ENCODE results near the gene HNRNPCL2. TPM values are rescaled to one million over a fixed set of nuclear protein-coding genes. Genes with fewer than 3 reads are reported as not detected.
"Not testable (repeated sequence)": the region's sequence is repeated elsewhere in the genome, so short reads cannot be mapped to it uniquely, and the experiment has no call there.

HNRNPCL2 gene
- total RNA-seq: not detected
- long read RNA-seq, donor 1: 0 reads
- long read RNA-seq, donor 2: 0 reads

- H3K36me3 ChIP-seq (ENCODE audit: low read depth); ATAC-seq; H3K4me1 ChIP-seq (ENCODE audit: low read depth); DNase-seq; H3K4me3 ChIP-seq; H3K9me3 ChIP-seq; intact Hi-C loops (cut with DNase I, micrococcal nuclease): not testable (repeated sequence)
Measured at GRCh38 chr1:13116754-13117153, at the start of gene HNRNPCL2. Gene HNRNPCL2 (minus strand): TSS chr1:13116854. CDS start chr1:13116400, 454 bp downstream.

GRCh38 chr1:13165531-13165930 lies 48.9 kb upstream of the HNRNPCL2 start, which contains the start of gene HNRNPCL4:
Gene HNRNPCL4 (minus strand): TSS chr1:13165631. CDS start chr1:13165467, 164 bp downstream.
- H3K4me1 ChIP-seq (ENCODE audit: low read depth); H3K9me3 ChIP-seq; DNase-seq; intact Hi-C loops (cut with DNase I, micrococcal nuclease); H3K36me3 ChIP-seq (ENCODE audit: low read depth); H3K4me3 ChIP-seq; ATAC-seq: not testable (repeated sequence)

- H3K36me3 ChIP-seq (ENCODE audit: low read depth); intact Hi-C loops (cut with DNase I, micrococcal nuclease); H3K9me3 ChIP-seq; DNase-seq; H3K4me3 ChIP-seq; ATAC-seq; H3K4me1 ChIP-seq (ENCODE audit: low read depth): not testable (repeated sequence)
Measured at GRCh38 chr1:13155909-13156308, 39.3 kb upstream of the HNRNPCL2 start, which contains the start of gene PRAMEF26. Gene PRAMEF26 (minus strand): TSS chr1:13156009. CDS start chr1:13153095, 2,914 bp downstream.

GRCh38 chr1:13070474-13070873 lies 46.2 kb downstream of the HNRNPCL2 start, which contains the start of gene PRAMEF25:
Gene PRAMEF25 (plus strand): TSS chr1:13070774. CDS start chr1:13073694, 2,920 bp downstream.
- DNase-seq; ATAC-seq; intact Hi-C loops (cut with DNase I, micrococcal nuclease); H3K4me1 ChIP-seq (ENCODE audit: low read depth); H3K9me3 ChIP-seq; H3K4me3 ChIP-seq; H3K36me3 ChIP-seq (ENCODE audit: low read depth): not testable (repeated sequence)

Other genes starting within 250 kb of the HNRNPCL2 start
- not detected for gene PRAMEF4, start 230.7 kb downstream of the HNRNPCL2 start, total RNA-seq
- gene PRAMEF10, start 218.6 kb downstream of the HNRNPCL2 start, total RNA-seq: not detected
- gene PRAMEF7, start 200.2 kb downstream of the HNRNPCL2 start, total RNA-seq: not detected
- not detected for gene PRAMEF6, start 169.3 kb downstream of the HNRNPCL2 start, total RNA-seq
- not detected for gene PRAMEF27, start 60.3 kb downstream of the HNRNPCL2 start, total RNA-seq
- gene HNRNPCL3, start 56.1 kb downstream of the HNRNPCL2 start, total RNA-seq: not detected
- not detected for gene PRAMEF25, start 46.1 kb downstream of the HNRNPCL2 start, total RNA-seq
- gene PRAMEF26, start 39.2 kb upstream of the HNRNPCL2 start, total RNA-seq: not detected
- gene HNRNPCL4, start 48.8 kb upstream of the HNRNPCL2 start, total RNA-seq: not detected
- gene PRAMEF9, start 55.0 kb upstream of the HNRNPCL2 start, total RNA-seq: not detected
- gene PRAMEF13, start 84.6 kb upstream of the HNRNPCL2 start, total RNA-seq: not detected
- not detected for gene PRAMEF18, start 109.3 kb upstream of the HNRNPCL2 start, total RNA-seq
- gene PRAMEF5, start 137.3 kb upstream of the HNRNPCL2 start, total RNA-seq: not detected
- not detected for gene PRAMEF8, start 168.3 kb upstream of the HNRNPCL2 start, total RNA-seq
- not detected for gene PRAMEF33, start 186.7 kb upstream of the HNRNPCL2 start, total RNA-seq
- gene PRAMEF15, start 198.7 kb upstream of the HNRNPCL2 start, total RNA-seq: not detected
- gene PRAMEF14, start 230.3 kb upstream of the HNRNPCL2 start, total RNA-seq: not detected